Mesendoderm (in vitro differentiated cells): ENCODE results near the gene SIAH2.

Source experiments
- DNase-seq: peaks from one replicate; pipeline ENCODE4 v3.0.0; 2013
- H2AK5ac ChIP-seq: 2 replicates; pipeline ENCODE4 v1.6.1; 2013; ENCODE audit warnings: low read length, inconsistent platforms
- H2BK120ac ChIP-seq: 2 replicates; pipeline ENCODE4 v1.6.1; 2013; ENCODE audit warnings: low read depth, mild to moderate bottlenecking, low read length, moderate library complexity, mixed read lengths
- H2BK15ac ChIP-seq: replicated peaks from 2 replicates; pipeline ENCODE4 v1.6.1; 2013; ENCODE audit warnings: low read depth, mild to moderate bottlenecking, moderate library complexity
- H2BK5ac ChIP-seq: 2 replicates; pipeline ENCODE4 v1.6.1; 2013; ENCODE audit warnings: low read length, inconsistent platforms
- H3K18ac ChIP-seq: 2 replicates; pipeline ENCODE4 v1.6.1; 2013; ENCODE audit warnings: mild to moderate bottlenecking, low read length, mixed read lengths
- H3K23ac ChIP-seq: one replicate; pipeline ENCODE4 v1.6.1; 2013; ENCODE audit warnings: low read length
- H3K27ac ChIP-seq: 2 replicates; pipeline ENCODE4 v1.5.1; 2013; ENCODE audit warnings: low read depth, mild to moderate bottlenecking, inconsistent platforms, low read length, moderate library complexity
- H3K27me3 ChIP-seq: 2 replicates; pipeline ENCODE4 v1.6.1; 2013; ENCODE audit warnings: low read length, control low read depth, mild to moderate bottlenecking, inconsistent platforms; ENCODE audit not compliant: insufficient read depth, poor library complexity
- H3K36me3 ChIP-seq: 2 replicates; pipeline ENCODE4 v1.6.1; 2013; ENCODE audit warnings: low read length, inconsistent platforms; ENCODE audit not compliant: control insufficient read depth, insufficient read depth
- H3K4ac ChIP-seq: one replicate; pipeline ENCODE4 v1.6.1; 2013; ENCODE audit warnings: low read depth, mild to moderate bottlenecking, low read length, moderate library complexity
- H3K4me1 ChIP-seq: 2 replicates; pipeline ENCODE4 v1.6.1; 2013; ENCODE audit warnings: low read depth, low read length, inconsistent platforms; ENCODE audit not compliant: control insufficient read depth
- H3K4me2 ChIP-seq: 2 replicates; pipeline ENCODE4 v1.6.1; 2013; ENCODE audit warnings: low read length
- H3K4me3 ChIP-seq: 2 replicates; pipeline ENCODE4 v1.5.1; 2013; ENCODE audit warnings: mild to moderate bottlenecking, low read length
- H3K56ac ChIP-seq: one replicate; pipeline ENCODE4 v1.6.1; 2013; ENCODE audit warnings: low read length
- H3K79me1 ChIP-seq: 2 replicates; pipeline ENCODE4 v1.6.1; 2013; ENCODE audit warnings: low read length, inconsistent platforms
- H3K79me2 ChIP-seq: 2 replicates; pipeline ENCODE4 v1.6.1; 2013; ENCODE audit warnings: mild to moderate bottlenecking, low read length; ENCODE audit not compliant: control insufficient read depth, insufficient read depth
- H3K9ac ChIP-seq: 2 replicates; pipeline ENCODE4 v1.6.1; 2013; ENCODE audit warnings: low read length, inconsistent platforms
- H4K5ac ChIP-seq: one replicate; pipeline ENCODE4 v1.6.1; 2013; ENCODE audit warnings: low read length
- H4K8ac ChIP-seq: one replicate; pipeline ENCODE4 v1.6.1; 2013; ENCODE audit warnings: low read depth, mild to moderate bottlenecking, control low read depth, low read length, moderate library complexity
- WGBS: extraction: QIAGEN DNeasy Blood & Tissue Kit; methylation state at CpG from one replicate; pipeline ENCODE4 v1.1.7; 2013; ENCODE audit warnings: low lambda C conversion rate, missing lambda C conversion rate; ENCODE audit not compliant: insufficient coverage; ENCODE audit errors: extremely low coverage; 5-methylcytosine and 5-hydroxymethylcytosine counted together

The SIAH2 gene

DNA sequence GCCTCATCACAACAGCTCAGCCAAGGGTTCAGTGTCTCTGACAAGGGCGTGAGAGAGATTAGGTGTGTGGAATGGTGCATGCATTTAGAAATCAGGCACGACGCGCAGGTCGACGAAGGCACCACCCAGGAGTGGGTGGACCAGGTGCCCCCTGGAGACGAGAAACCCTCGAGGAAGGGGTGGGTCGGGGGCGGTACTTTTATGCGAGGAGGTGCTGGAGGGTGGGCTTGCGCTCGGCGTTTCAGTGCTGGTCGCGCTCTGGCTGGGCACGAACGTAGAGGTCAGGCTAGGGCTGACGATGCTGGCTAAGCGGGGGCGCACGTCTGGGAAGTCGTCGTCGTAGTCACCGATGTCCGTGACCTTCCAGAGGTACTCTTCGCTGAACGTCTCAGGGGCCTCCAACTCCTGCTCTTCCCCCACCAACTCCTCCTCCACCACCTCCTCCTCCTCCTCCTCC, 59.6 kb downstream of the SIAH2 start:
- no peak overlapping the region for H3K23ac ChIP-seq
- peak overlapping the region; percentile 13 for H3K4me3 ChIP-seq
- H2BK120ac ChIP-seq: no peak overlapping the region
- peak overlapping the region; percentile 61 for H3K4me2 ChIP-seq
- H3K79me1 ChIP-seq: no peaks in the 10 kb centered on the region
- H3K4ac ChIP-seq: no peak overlapping the region
- WGBS: no CpG with 5 or more reads among the region's 29 CpGs
- no peak overlapping the region for H2BK5ac ChIP-seq
- peak overlapping the region; percentile 62 for H3K9ac ChIP-seq
- H3K27me3 ChIP-seq: no peaks in the 10 kb centered on the region
- no peak overlapping the region for H2BK15ac ChIP-seq
- no peak overlapping the region for H2AK5ac ChIP-seq
- no peak overlapping the region for H4K8ac ChIP-seq
- no peaks in the 10 kb centered on the region for H3K36me3 ChIP-seq
- no peak overlapping the region for H3K27ac ChIP-seq
- H4K5ac ChIP-seq: no peak overlapping the region
- no peaks in the 10 kb centered on the region for H3K79me2 ChIP-seq
- H3K18ac ChIP-seq: no peak overlapping the region
- H3K4me1 ChIP-seq: peaks cover 3% of the 10 kb centered on the region
- DNase-seq: no peak
- H3K56ac ChIP-seq: peak overlapping the region; percentile 85

GRCh38 chr3:150699068-150699639, 63.8 kb downstream of the SIAH2 start:
- Histone ChIP-seq H3K27me3 (no peaks in the 10 kb centered on the region), H3K27ac (no peak overlapping the region), H3K4me2 (no peak overlapping the region), H3K4me3 (no peak overlapping the region), H2AK5ac (no peak overlapping the region), H3K23ac (no peak overlapping the region), H3K4me1 (no peaks in the 10 kb centered on the region), H3K79me2 (no peaks in the 10 kb centered on the region), H3K9ac (no peak overlapping the region), H3K4ac (no peak overlapping the region), H2BK120ac (no peak overlapping the region), H3K79me1 (no peaks in the 10 kb centered on the region), H4K5ac (no peak overlapping the region), H3K18ac (no peak overlapping the region), H2BK5ac (no peak overlapping the region), H3K56ac (no peak overlapping the region), H3K36me3 (no peaks in the 10 kb centered on the region), H2BK15ac (no peak overlapping the region), H4K8ac (no peak overlapping the region)
- no CpG with 5 or more reads among the region's 2 CpGs for WGBS
- no peak for DNase-seq

GRCh38 chr3:150697646-150698045, 65.3 kb downstream of the SIAH2 start:
- peak; percentile 32 for DNase-seq
- no peak overlapping the region for H3K4ac ChIP-seq
- H3K27ac ChIP-seq: no peak overlapping the region
- H3K9ac ChIP-seq: no peak overlapping the region
- no peak overlapping the region for H3K4me3 ChIP-seq
- no peak overlapping the region for H4K5ac ChIP-seq
- H2AK5ac ChIP-seq: no peak overlapping the region
- no peaks in the 10 kb centered on the region for H3K4me1 ChIP-seq
- no peak overlapping the region for H3K56ac ChIP-seq
- H4K8ac ChIP-seq: no peak overlapping the region
- H3K79me2 ChIP-seq: no peaks in the 10 kb centered on the region
- no peak overlapping the region for H3K18ac ChIP-seq
- no peaks in the 10 kb centered on the region for H3K36me3 ChIP-seq
- H3K4me2 ChIP-seq: no peak overlapping the region
- no peak overlapping the region for H2BK5ac ChIP-seq
- H3K79me1 ChIP-seq: no peaks in the 10 kb centered on the region
- H3K27me3 ChIP-seq: no peaks in the 10 kb centered on the region
- H3K23ac ChIP-seq: no peak overlapping the region
- no peak overlapping the region for H2BK15ac ChIP-seq
- no peak overlapping the region for H2BK120ac ChIP-seq

GRCh38 chr3:150691414-150692040, 71.4 kb downstream of the SIAH2 start:
- Histone ChIP-seq H2BK5ac (no peak overlapping the region), H4K8ac (no peak overlapping the region), H3K56ac (no peak overlapping the region), H3K18ac (no peak overlapping the region), H3K4me1 (no peaks in the 10 kb centered on the region), H3K4me2 (no peak overlapping the region), H3K9ac (no peak overlapping the region), H3K79me2 (no peaks in the 10 kb centered on the region), H3K27me3 (no peaks in the 10 kb centered on the region), H4K5ac (no peak overlapping the region), H2AK5ac (no peak overlapping the region), H2BK15ac (no peak overlapping the region), H3K4ac (no peak overlapping the region), H3K4me3 (no peak overlapping the region), H2BK120ac (no peak overlapping the region), H3K27ac (no peak overlapping the region), H3K36me3 (no peaks in the 10 kb centered on the region), H3K79me1 (no peaks in the 10 kb centered on the region), H3K23ac (no peak overlapping the region)
- peak; percentile 59 for DNase-seq
- WGBS: no CpG with 5 or more reads among the region's 2 CpGs
